ENCODE results near the gene BDP1. TPM values are rescaled to one million over a fixed set of nuclear protein-coding genes. Genes with fewer than 3 reads are reported as not detected.
"Not testable (repeated sequence)": the region's sequence is repeated elsewhere in the genome, so short reads cannot be mapped to it uniquely, and the experiment has no call there.

The BDP1 gene
- total RNA-seq, 1 donor from 2014 or later, result 12.8 TPM

DNA sequence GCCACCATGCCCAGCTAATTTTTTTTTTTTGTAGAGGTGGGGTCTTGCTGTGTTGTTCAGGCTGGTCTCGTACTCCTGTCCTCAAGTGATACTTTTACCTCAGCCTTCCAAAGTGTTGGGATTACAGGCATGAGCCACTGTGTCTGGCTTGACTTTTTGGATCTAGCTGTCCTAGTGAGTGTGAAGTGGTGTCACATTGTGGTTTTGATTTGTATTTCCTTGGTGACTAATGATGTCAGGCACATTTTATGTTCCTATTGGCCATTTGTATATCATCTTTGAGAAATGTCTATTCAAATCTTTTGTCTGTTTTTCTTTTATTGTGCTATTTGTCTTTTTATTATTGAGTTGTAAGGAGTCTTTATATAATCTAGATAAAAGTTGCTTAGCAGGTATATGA is 78.2 kb downstream of the BDP1 start:
- DNase-seq, result no peak
- peak; percentile 73 for ATAC-seq (ENCODE audit: poor library complexity)
- intact Hi-C loops (cut with DNase I), result no loop called here

DNA sequence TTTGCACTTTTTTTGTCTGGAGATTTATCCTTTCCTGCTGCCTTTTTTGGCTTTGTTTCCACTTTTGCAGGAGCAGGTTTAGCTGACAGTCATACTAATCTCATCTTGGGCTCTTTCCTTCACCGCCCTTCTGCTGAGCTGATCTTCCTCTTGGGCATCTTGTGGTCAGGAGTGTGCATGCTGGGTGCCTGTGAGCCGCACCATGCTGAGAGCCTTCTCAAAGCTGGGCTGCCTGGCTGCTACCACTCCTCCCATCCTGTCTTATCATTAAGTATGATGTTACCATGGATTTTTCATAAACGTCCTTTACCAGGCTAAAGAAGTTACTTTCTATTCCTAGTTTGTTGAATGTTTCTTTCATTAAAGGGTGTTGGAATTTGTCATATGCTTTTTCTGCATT is 82.2 kb downstream of the BDP1 start:
- DNase-seq, result no peak
- no peak for ATAC-seq (ENCODE audit: poor library complexity)
- intact Hi-C loops (cut with DNase I), result no loop called here

DNA sequence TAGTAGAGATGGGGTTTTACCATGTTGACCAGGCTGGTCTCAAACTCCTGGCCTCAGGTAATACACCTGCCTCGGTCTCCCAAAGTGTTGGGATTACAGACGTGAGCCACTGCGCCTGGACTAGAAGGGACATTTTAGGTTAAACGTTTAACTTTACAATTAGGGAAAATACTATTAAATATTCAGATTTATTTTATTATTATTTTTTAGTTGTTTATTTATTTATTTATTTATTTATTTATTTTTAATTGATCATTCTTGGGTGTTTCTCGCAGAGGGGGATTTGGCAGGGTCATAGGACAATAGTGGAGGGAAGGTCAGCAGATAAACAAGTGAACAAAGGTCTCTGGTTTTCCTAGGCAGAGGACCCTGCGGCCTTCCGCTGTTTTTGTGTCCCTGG is 95.4 kb downstream of the BDP1 start:
- DNase-seq; ATAC-seq (ENCODE audit: poor library complexity); intact Hi-C loops (cut with DNase I): not testable (repeated sequence)

DNA sequence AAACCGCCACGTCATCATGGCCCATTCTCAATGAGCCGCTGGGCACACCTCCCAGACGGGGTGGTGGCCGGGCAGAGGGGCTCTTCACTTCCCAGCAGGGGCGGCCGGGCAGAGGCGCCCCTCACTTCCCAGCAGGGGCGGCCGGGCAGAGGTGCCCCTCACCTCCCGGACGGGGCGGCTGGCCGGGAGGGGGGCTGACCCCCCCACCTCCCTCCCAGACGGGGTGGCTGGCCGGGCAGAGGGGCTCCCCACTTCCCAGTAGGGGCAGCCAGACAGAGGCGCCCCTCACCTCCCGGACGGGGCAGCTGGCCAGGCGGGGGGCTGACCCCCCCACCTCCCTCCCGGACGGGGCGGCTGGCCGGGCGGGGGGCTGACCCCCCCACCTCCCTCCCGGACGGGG is 96.1 kb downstream of the BDP1 start:
- DNase-seq; intact Hi-C loops (cut with DNase I); ATAC-seq (ENCODE audit: poor library complexity): not testable (repeated sequence)

DNA sequence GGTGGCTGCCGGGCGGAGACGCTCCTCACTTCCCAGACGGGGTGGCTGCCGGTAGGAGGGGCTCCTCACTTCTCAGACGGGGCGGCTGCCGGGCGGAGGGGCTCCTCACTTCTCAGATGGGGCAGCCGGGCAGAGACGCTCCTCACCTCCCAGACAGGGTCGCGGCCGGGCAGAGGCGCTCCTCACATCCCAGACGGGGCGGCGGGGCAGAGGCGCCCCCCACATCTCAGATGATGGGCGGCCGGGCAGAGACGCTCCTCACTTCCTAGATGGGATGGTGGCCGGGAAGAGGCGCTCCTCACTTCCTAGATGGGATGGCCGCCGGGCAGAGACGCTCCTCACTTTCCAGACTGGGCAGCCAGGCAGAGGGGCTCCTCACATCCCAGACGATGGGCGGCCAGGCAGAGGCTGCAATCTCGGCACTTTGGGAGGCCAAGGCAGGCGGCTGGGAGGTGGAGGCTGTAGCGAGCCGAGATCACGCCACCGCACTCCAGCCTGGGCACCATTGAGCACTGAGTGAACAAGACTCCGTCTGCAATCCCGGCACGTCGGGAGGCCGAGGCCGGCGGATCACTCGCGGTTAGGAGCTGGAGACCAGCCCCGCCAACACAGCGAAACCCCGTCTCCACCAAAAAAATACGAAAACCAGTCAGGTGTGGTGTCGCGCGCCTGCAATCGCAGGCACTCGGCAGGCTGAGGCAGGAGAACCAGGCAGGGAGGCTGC is 96.7 kb downstream of the BDP1 start:
- intact Hi-C loops (cut with DNase I); ATAC-seq (ENCODE audit: poor library complexity); DNase-seq: not testable (repeated sequence)

DNA sequence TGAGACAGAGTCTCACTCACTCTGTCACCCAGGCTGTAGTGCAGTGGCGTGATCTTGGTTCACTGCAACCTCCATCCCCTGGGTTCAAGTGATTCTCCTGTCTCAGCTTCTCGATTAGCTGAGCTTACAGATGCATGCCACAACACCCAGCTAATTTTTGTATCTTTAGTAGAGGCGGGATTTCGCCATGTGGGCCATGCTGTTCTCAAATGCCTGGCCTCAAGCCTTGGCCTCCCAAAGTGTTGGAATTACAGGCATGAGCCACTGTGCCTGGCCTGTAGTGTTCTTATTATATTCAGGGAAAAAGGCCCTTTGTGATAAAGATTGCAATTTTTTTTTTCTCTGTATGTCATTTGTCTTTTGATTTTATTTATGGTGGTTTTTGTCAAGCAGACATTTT is 107.7 kb downstream of the BDP1 start:
- DNase-seq, result no peak
- intact Hi-C loops (cut with DNase I), result no loop called here
- ATAC-seq (ENCODE audit: poor library complexity), result no peak

DNA sequence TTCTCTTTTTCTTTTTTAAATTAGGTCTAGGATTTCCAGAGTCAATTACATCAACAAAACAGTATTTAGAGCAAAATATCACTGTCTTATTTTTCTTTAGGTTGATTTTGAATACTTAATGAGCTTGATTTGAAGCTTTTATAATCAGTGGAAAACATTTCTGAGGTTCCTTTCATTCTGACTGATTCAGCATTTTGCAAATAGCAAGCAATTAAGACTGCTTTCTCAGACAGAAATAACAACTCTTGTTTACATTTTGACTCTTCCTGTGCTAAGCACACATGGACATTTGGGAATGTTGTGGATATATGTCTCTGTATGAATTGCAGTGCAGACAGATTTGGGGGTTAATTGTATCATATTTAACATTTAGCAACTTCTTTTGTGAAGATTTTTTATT is 109.4 kb downstream of the BDP1 start:
- DNase-seq, result no peak
- intact Hi-C loops (cut with DNase I), result no loop called here
- ATAC-seq (ENCODE audit: poor library complexity), result no peak

DNA sequence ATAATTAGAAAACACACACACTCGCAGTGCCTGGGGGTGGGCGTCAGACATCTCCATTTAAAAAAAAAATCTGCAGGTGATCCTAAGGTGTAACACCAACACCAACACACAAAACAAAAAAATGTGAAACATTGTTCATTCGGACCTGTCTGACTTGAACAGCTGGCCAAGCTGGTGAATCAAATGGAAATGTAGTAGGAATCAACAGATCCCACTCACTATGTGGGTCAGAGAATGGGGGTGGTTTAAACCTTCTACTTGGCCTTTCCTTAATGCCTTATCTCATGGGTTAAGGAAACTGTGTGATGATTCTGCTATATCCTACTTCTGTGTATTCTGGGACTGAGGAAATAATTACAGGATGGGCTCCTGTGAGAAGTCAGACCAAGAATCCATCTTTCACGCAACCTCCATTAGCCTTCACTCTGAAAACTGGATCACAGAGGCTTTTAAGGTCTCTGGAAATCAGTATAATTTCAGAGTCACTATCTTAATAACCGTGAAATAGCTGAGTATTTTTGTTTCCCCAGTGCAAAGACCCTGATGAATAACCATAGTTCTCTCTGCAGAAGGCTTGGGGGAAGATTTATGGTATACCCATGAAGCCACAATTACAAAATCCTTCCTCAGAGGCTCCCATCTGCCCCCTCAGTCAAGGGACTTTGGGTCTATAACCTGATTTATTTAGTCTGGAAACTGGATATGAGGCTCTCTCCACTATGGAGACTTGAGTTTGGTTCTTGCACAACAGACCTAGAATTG is 114.5 kb downstream of the BDP1 start:
- DNase-seq, result no peak
- intact Hi-C loops (cut with DNase I), result loop anchor here (5.0 kb wide), 1 partner anchor 187 kb away; no protein-coding TSS in a partner anchor
- no peak for ATAC-seq (ENCODE audit: poor library complexity)

DNA sequence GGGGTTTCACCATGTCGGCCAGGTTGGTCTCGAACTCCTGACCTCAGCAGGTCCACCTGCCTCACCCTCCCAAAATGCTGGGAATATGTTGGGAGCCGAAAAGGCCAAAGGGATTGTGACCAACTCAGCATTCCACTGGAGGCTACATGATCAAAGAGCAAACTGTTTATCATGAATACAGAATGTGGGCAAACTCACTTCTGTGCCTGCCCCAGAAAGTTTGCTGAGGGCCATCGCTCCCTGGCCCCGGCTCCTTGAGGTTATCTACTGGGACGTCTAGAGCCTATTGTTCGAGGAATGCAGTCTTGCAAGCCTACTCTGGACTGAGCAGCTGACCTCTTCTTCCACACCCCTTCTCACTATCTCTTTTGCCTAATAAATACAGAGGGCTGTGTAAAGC is 116.4 kb downstream of the BDP1 start:
- intact Hi-C loops (cut with DNase I), result loop anchor here (5.0 kb wide), 1 partner anchor 185 kb away; no protein-coding TSS in a partner anchor
- DNase-seq; ATAC-seq (ENCODE audit: poor library complexity): not testable (repeated sequence)

DNA sequence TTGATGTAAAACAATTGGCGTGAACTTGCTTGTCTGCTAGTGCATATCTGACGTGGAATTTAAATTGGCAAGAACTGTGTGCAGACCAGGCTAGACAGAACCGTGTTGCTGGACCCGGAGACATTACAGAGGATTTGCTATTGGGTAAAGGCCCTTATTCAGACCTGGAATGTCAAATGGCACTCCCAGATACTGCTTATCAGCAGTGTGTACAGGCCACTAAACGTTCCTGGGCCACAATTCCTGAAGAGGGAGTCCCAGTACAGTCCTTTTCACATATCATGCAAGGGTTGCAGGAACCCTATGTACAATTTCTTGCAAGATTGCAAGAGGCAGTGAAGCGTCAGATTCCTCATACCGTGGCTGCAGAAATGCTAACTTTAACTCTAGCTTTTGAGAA is 118.1 kb downstream of the BDP1 start:
- ATAC-seq (ENCODE audit: poor library complexity) (peak; percentile 85), DNase-seq (no peak)
- intact Hi-C loops (cut with DNase I), result loop anchor here (5.0 kb wide), 1 partner anchor 184 kb away; no protein-coding TSS in a partner anchor

DNA sequence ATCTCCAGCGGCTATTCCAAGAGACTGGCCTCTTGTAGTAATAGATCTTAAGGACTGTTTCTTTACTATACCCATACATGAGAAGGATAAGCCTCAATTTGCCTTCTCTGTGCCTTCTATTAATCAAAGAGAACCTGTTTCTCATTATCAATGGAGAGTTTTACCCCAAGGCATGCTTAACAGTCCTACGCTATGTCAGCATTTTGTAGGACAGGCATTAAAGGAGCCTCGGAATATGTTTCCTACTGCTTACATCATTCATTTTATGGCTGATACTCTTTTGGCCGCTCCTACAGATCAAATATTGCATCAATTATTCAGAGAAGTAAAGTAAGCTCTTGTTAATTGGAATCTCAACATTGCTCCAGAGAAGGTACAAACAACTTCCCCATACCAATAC is 120.1 kb downstream of the BDP1 start:
- ATAC-seq (ENCODE audit: poor library complexity); DNase-seq; intact Hi-C loops (cut with DNase I): not testable (repeated sequence)

DNA sequence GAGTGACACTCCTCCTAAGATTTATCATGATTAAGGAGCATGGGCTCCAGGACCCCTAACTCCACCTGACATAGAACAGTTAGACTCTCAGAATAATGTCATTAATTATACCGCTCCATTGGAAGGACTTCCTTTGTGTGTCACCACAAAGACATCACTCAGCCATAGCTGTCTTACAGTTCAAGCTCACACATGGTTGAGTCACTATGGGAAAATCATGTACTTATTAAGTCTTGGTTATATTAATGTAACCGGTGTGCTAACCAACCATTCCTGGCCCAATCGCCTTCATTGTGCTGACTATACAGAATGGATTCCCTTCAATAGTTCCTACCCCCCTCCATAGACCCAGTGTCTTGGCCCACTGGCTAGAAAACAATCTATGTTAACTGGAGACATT is 120.8 kb downstream of the BDP1 start:
- no peak for ATAC-seq (ENCODE audit: poor library complexity)
- intact Hi-C loops (cut with DNase I), result no loop called here
- no peak for DNase-seq

DNA sequence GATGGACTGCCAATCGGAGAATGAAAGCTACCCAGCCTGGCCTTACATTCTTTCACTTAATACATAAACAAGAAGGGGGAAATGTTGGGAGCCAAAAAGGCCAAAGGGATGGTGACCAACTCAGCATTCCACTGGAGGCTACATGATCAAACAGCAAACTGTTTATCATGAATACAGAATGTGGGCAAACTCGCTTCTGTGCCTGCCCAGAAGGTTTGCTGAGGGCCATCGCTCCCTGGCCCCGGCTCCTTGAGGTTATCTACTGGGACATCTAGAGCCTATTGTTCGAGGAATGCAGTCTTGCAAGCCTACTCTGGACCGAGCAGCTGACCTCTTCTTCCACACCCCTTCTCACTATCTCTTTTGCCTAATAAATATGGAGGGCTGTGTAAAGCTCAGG is 122.4 kb downstream of the BDP1 start:
- ATAC-seq (ENCODE audit: poor library complexity); DNase-seq; intact Hi-C loops (cut with DNase I): not testable (repeated sequence)

DNA sequence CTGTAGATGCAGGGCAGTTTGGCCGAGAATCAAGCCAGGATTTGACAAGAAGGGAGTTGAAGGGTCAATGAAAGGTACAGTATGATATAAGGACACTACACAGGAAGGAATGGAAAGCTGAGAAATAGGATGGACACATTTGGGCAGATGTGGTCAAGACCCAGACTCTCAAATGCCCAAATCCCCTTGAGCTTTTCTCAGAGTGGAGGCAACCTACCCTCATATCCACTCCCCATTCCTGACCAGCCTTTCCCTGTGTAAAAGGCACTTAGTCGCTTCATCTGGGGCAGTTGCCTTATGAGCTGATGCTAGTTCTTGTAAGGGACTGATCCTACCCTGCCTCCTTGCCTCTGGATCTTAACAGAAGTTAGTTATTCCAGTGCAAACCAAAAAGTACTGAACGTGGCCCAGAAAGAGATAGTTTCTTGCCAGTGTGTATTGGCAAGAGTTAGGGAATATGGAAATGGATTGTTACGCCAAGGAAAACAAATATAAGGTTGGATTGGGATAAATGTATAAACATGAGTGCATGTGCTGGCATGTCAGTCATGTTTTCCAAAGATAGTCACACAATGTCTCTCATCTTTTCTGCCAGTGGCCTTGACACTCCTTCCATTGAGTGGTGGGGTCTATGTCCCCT is 127.6 kb downstream of the BDP1 start:
- no peak for ATAC-seq (ENCODE audit: poor library complexity)
- intact Hi-C loops (cut with DNase I), result no loop called here

DNA sequence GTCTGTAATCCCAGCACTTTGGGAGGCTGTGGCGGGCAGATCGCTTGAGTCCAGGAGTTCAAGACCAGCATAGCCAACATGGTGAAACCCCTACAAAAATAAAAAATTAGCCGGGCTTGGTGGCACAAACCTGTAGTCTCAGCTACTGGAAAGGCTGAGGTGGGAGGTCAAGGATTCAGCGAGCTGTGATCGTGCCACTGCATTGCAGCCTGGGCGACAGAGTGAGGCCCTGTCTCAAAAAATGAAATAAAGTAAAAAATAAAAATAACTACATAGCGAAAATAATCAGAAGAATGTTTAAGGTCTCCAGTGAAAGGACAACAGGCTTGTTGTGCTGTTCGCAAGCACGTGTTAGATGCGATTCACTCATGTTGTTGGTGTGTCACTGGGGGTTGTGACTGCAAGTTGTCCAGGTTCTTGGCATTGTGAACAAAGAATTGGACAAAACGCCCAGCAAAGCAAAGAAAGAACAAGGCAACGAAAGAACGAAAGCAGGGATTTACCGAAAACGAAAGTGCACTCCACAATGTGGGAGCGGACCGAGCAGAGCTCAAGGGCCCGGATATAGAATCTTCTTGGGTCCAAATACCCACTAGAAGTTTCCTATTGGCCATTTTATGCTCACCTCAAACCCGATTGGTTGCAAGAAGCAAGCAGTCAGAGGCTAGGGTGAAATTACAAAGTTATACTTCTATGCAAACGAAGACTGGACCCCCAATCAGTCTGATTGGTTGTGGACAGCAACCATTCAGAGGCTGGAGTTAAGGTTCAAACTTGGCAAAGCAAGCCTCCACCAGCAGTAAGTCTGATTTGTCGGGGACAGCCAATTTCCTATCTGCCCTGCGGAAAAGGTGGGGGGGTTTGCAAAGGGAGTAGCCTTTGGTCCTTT is 130.8 kb downstream of the BDP1 start:
- intact Hi-C loops (cut with DNase I), result no loop called here
- ATAC-seq (ENCODE audit: poor library complexity), result no peak
- DNase-seq, result no peak

More for the DNA sequence above, 127.6 kb downstream of the BDP1 start:
- DNase-seq, result no peak

DNA sequence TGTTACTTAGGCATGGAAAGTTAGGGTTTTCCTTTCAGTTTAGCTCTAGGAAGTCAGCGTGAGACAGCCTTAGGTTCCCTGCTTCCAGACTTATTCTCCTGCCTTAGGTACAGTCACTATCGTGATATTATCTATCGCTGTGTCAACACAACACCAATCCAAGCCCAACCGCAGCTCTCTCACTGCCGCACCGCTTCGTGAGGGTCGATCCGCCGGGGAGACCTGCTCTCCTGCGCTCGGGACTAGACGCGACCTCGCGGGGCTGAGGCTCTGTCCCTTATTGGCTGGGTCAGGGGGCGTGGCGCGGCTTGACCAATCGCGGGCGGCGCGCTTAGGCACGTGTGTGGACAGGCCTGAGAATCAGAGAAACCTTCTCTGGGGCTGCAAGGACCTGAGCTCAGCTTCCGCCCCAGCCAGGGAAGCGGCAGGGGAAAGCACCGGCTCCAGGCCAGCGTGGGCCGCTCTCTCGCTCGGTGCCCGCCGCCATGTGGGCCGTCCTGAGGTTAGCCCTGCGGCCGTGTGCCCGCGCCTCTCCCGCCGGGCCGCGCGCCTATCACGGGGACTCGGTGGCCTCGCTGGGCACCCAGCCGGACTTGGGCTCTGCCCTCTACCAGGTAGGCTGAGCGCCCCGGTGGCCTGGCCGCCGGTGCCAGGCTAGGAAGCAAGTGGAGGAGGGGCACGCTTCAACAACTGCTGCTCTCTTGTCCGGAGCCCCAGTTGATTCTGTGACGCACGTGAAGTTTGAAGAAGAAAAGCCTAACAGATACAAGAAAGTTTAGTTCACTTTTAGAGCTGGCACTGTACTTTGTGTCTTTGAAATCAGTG is 131.7 kb downstream of the BDP1 start, which contains the start of gene MCCC2:
Gene MCCC2, plus strand, starts transcription at position 400 of the 825 bp plus-strand sequence. Its CDS starts 86 bp downstream, at position 486.
- DNase-seq (peak; percentile 99), ATAC-seq (ENCODE audit: poor library complexity) (peak; percentile 100)
- intact Hi-C loops (cut with DNase I), result no loop called here

DNA sequence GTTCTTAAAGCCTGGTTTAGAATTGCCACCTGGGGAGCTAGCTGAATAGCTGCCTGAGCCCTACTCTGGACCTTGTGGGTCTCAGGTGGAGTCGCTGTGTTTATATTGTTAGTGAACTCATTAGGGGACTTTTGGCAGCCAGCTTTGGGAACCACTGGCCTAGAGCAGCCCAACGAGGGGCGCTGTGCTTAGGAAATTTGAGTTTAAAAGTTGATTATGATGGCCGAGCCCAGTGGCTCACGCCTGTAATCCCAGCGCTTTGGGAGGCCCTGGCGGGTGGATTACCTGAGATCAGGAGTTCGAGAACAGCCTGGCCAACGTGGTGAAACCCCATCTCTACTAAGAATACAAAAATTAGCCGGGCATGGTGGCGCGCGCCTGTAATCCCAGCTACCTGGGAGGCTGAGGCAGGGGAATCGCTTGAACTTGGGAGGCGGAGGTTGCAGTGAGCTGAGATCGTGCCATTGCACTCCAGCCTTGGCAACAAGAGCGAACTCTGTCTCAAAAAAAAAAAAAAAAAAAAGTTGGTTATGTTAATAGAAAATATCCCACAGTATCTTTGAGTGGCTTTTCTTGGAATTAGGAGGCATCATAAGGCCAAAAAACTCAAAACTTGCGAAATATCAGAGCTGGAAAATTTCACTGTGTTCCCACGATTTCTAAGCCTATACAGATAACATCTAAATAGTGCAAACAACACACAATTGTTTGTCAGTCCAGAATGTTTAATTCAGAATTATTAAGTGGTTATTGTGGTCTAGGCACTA is 132.5 kb downstream of the BDP1 start:
- intact Hi-C loops (cut with DNase I), result no loop called here
- DNase-seq, result no peak
- peak; percentile 5 for ATAC-seq (ENCODE audit: poor library complexity)
